ENCODE results near the gene FASTKD3. TPM values are rescaled to one million over a fixed set of nuclear protein-coding genes. Genes with fewer than 3 reads are reported as not detected.

Gene FASTKD3
- total RNA-seq, 1 donor from 2014 or later, result 8.9 TPM

- no peak overlapping the region for H3K9ac ChIP-seq (ENCODE audit: low read depth in 1 of 3, low read length in 3 of 3)
- H3K27me3 ChIP-seq (ENCODE audit: control insufficient read depth in 3 of 3, insufficient read depth in 3 of 3, low read length in 3 of 3), result peaks cover 0 to 2% (median 0%) of the 10 kb centered on the region in 3 donors
These were observed 31.4 kb downstream of the FASTKD3 start for GRCh38 chr5:7837403-7837802.

GRCh38 chr5:7834982-7835381 lies 33.8 kb downstream of the FASTKD3 start:
- no peaks in the 10 kb centered on the region for H3K9me3 ChIP-seq (ENCODE audit: control insufficient read depth in 3 of 3, low read length in 3 of 3)
- H3K9ac ChIP-seq (ENCODE audit: low read depth in 1 of 3, low read length in 3 of 3), result no peak overlapping the region
- H3K27ac ChIP-seq (ENCODE audit: low read depth, low read length), result no peak overlapping the region
- H3K27me3 ChIP-seq (ENCODE audit: control insufficient read depth in 3 of 3, insufficient read depth in 3 of 3, low read length in 3 of 3), result peaks cover 0 to 2% (median 0%) of the 10 kb centered on the region in 3 donors
- H3K4me3 ChIP-seq (ENCODE audit: low read length in 3 of 3), result no peak overlapping the region
- H3K4me1 ChIP-seq (ENCODE audit: control insufficient read depth in 3 of 3, insufficient read depth in 3 of 3, low read length in 3 of 3), result no peaks in the 10 kb centered on the region
- no peaks in the 10 kb centered on the region for H3K36me3 ChIP-seq (ENCODE audit: control insufficient read depth in 3 of 3, insufficient read depth in 3 of 3, low read length in 3 of 3)

More at GRCh38 chr5:7837403-7837802, 31.4 kb downstream of the FASTKD3 start:
- no peaks in the 10 kb centered on the region for H3K9me3 ChIP-seq (ENCODE audit: control insufficient read depth in 3 of 3, low read length in 3 of 3)
- no peak overlapping the region for H3K4me3 ChIP-seq (ENCODE audit: low read length in 3 of 3)
- no peaks in the 10 kb centered on the region for H3K4me1 ChIP-seq (ENCODE audit: control insufficient read depth in 3 of 3, insufficient read depth in 3 of 3, low read length in 3 of 3)
- H3K36me3 ChIP-seq (ENCODE audit: control insufficient read depth in 3 of 3, insufficient read depth in 3 of 3, low read length in 3 of 3), result no peaks in the 10 kb centered on the region
- no peak overlapping the region for H3K27ac ChIP-seq (ENCODE audit: low read depth, low read length)

- H3K27ac ChIP-seq (ENCODE audit: low read depth, low read length), result no peak overlapping the region
- H3K36me3 ChIP-seq (ENCODE audit: control insufficient read depth in 3 of 3, insufficient read depth in 3 of 3, low read length in 3 of 3), result peaks cover 25 to 27% (median 27%) of the 10 kb centered on the region in 3 donors
- H3K4me1 ChIP-seq (ENCODE audit: control insufficient read depth in 3 of 3, insufficient read depth in 3 of 3, low read length in 3 of 3), result no peaks in the 10 kb centered on the region
- no peaks in the 10 kb centered on the region for H3K9me3 ChIP-seq (ENCODE audit: control insufficient read depth in 3 of 3, low read length in 3 of 3)
- no peak overlapping the region for H3K9ac ChIP-seq (ENCODE audit: low read depth in 1 of 3, low read length in 3 of 3)
- H3K4me3 ChIP-seq (ENCODE audit: low read length in 3 of 3), result no peak overlapping the region
- H3K27me3 ChIP-seq (ENCODE audit: control insufficient read depth in 3 of 3, insufficient read depth in 3 of 3, low read length in 3 of 3), result no peaks in the 10 kb centered on the region
These were observed 40.6 kb downstream of the FASTKD3 start for GRCh38 chr5:7828269-7828668.

DNA sequence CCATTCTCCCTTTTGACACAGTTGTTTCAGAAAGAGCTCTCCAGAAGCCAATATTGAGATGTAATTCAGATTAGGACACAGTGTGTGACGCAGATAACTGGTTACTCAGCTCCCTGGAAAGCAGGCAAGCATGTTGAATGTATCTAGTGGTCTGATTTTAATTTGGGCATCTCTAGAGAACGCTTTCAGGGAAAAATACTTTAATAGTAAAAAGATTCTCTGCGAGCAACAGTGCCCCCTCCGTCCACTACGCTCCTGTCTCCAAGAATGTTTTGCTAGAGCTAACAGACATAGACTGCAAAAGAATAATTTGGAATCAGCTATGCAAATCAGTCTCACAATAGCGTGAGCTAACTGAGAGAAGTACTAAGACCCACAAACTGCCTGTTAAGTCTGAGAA lies 41.2 kb downstream of the FASTKD3 start:
- no peaks in the 10 kb centered on the region for H3K9me3 ChIP-seq (ENCODE audit: control insufficient read depth in 3 of 3, low read length in 3 of 3)
- H3K36me3 ChIP-seq (ENCODE audit: control insufficient read depth in 3 of 3, insufficient read depth in 3 of 3, low read length in 3 of 3), result peaks cover 25 to 31% (median 27%) of the 10 kb centered on the region in 3 donors
- no peaks in the 10 kb centered on the region for H3K27me3 ChIP-seq (ENCODE audit: control insufficient read depth in 3 of 3, insufficient read depth in 3 of 3, low read length in 3 of 3)
- H3K4me1 ChIP-seq (ENCODE audit: control insufficient read depth in 3 of 3, insufficient read depth in 3 of 3, low read length in 3 of 3), result no peaks in the 10 kb centered on the region
- H3K9ac ChIP-seq (ENCODE audit: low read depth in 1 of 3, low read length in 3 of 3), result no peak overlapping the region
- H3K27ac ChIP-seq (ENCODE audit: low read depth, low read length), result no peak overlapping the region
- H3K4me3 ChIP-seq (ENCODE audit: low read length in 3 of 3), result no peak overlapping the region

DNA sequence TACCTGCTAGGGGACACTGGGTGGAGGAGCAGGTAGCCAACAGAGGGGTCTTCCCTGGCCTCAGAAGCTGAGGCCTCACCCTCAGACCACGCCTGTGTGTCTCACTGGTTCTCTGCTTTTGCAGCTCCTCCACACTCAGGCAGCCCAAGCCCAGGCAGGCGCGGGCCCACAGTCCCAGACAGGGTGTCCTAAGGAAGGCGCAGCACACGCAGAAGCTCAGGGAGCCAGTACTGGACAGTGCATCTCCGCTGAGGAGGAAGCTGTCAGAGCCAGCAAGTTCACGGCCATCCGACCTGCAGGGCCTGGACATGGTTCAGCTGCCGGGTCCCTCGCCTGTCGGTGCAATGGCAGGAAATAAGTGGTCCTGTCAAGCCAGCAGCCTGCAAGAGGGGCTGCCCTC lies 43.2 kb downstream of the FASTKD3 start:
- H3K27ac ChIP-seq (ENCODE audit: low read depth, low read length), result no peak overlapping the region
- peaks cover 0 to 4% (median 3%) of the 10 kb centered on the region in 3 donors for H3K4me1 ChIP-seq (ENCODE audit: control insufficient read depth in 3 of 3, insufficient read depth in 3 of 3, low read length in 3 of 3)
- H3K9ac ChIP-seq (ENCODE audit: low read depth in 1 of 3, low read length in 3 of 3), result no peak overlapping the region
- H3K4me3 ChIP-seq (ENCODE audit: low read length in 3 of 3), result no peak overlapping the region
- H3K27me3 ChIP-seq (ENCODE audit: control insufficient read depth in 3 of 3, insufficient read depth in 3 of 3, low read length in 3 of 3), result peaks cover 0 to 3% (median 0%) of the 10 kb centered on the region in 3 donors
- H3K36me3 ChIP-seq (ENCODE audit: control insufficient read depth in 3 of 3, insufficient read depth in 3 of 3, low read length in 3 of 3), result peaks cover 31 to 36% (median 31%) of the 10 kb centered on the region in 3 donors
- no peaks in the 10 kb centered on the region for H3K9me3 ChIP-seq (ENCODE audit: control insufficient read depth in 3 of 3, low read length in 3 of 3)

DNA sequence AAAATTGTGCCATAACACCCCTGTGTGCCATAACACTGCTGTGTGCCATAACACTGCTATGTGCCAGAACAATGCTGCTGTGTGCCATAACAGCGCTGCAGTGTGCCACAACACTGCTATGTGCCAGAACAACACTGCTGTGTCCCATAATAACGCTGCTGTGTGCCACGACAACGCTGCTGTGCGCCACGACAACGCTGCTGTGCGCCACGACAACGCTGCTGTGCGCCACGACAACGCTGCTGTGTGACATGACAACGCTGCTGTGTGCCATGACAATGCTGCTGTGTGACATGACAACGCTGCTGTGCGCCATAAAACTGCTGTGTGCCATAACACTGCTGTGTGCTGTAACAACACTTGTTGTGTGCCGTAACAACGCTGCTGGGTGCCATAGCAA lies 43.8 kb downstream of the FASTKD3 start:
- Histone ChIP-seq H3K9me3 (ENCODE audit: control insufficient read depth in 3 of 3, low read length in 3 of 3) (no peaks in the 10 kb centered on the region), H3K9ac (ENCODE audit: low read depth in 1 of 3, low read length in 3 of 3) (no peak overlapping the region), H3K27ac (ENCODE audit: low read depth, low read length) (no peak overlapping the region), H3K4me3 (ENCODE audit: low read length in 3 of 3) (no peak overlapping the region), H3K4me1 (ENCODE audit: control insufficient read depth in 3 of 3, insufficient read depth in 3 of 3, low read length in 3 of 3) (peaks cover 0 to 4% (median 3%) of the 10 kb centered on the region in 3 donors), H3K36me3 (ENCODE audit: control insufficient read depth in 3 of 3, insufficient read depth in 3 of 3, low read length in 3 of 3) (peaks cover 31 to 36% (median 31%) of the 10 kb centered on the region in 3 donors), H3K27me3 (ENCODE audit: control insufficient read depth in 3 of 3, insufficient read depth in 3 of 3, low read length in 3 of 3) (peaks cover 0 to 3% (median 0%) of the 10 kb centered on the region in 3 donors)

GRCh38 chr5:7823594-7823993 lies 45.2 kb downstream of the FASTKD3 start:
- Histone ChIP-seq H3K9ac (ENCODE audit: low read depth in 1 of 3, low read length in 3 of 3) (no peak overlapping the region), H3K36me3 (ENCODE audit: control insufficient read depth in 3 of 3, insufficient read depth in 3 of 3, low read length in 3 of 3) (peaks cover 35 to 47% (median 37%) of the 10 kb centered on the region in 3 donors), H3K27me3 (ENCODE audit: control insufficient read depth in 3 of 3, insufficient read depth in 3 of 3, low read length in 3 of 3) (peaks cover 0 to 3% (median 0%) of the 10 kb centered on the region in 3 donors), H3K27ac (ENCODE audit: low read depth, low read length) (no peak overlapping the region), H3K4me3 (ENCODE audit: low read length in 3 of 3) (no peak overlapping the region), H3K4me1 (ENCODE audit: control insufficient read depth in 3 of 3, insufficient read depth in 3 of 3, low read length in 3 of 3) (peaks cover 0 to 4% (median 3%) of the 10 kb centered on the region in 3 donors), H3K9me3 (ENCODE audit: control insufficient read depth in 3 of 3, low read length in 3 of 3) (no peaks in the 10 kb centered on the region)

GRCh38 chr5:7822449-7822848 lies 46.4 kb downstream of the FASTKD3 start:
- Histone ChIP-seq H3K27ac (ENCODE audit: low read depth, low read length) (no peak overlapping the region), H3K27me3 (ENCODE audit: control insufficient read depth in 3 of 3, insufficient read depth in 3 of 3, low read length in 3 of 3) (peaks cover 0 to 3% (median 0%) of the 10 kb centered on the region in 3 donors), H3K9me3 (ENCODE audit: control insufficient read depth in 3 of 3, low read length in 3 of 3) (no peaks in the 10 kb centered on the region), H3K4me1 (ENCODE audit: control insufficient read depth in 3 of 3, insufficient read depth in 3 of 3, low read length in 3 of 3) (peaks cover 0 to 4% (median 3%) of the 10 kb centered on the region in 3 donors), H3K36me3 (ENCODE audit: control insufficient read depth in 3 of 3, insufficient read depth in 3 of 3, low read length in 3 of 3) (peaks cover 35 to 47% (median 40%) of the 10 kb centered on the region in 3 donors), H3K4me3 (ENCODE audit: low read length in 3 of 3) (no peak overlapping the region), H3K9ac (ENCODE audit: low read depth in 1 of 3, low read length in 3 of 3) (no peak overlapping the region)

- peaks cover 0 to 3% (median 0%) of the 10 kb centered on the region in 3 donors for H3K27me3 ChIP-seq (ENCODE audit: control insufficient read depth in 3 of 3, insufficient read depth in 3 of 3, low read length in 3 of 3)
- peaks cover 7 to 21% (median 17%) of the 10 kb centered on the region in 3 donors for H3K36me3 ChIP-seq (ENCODE audit: control insufficient read depth in 3 of 3, insufficient read depth in 3 of 3, low read length in 3 of 3)
- H3K27ac ChIP-seq (ENCODE audit: low read depth, low read length), result no peak overlapping the region
- no peaks in the 10 kb centered on the region for H3K9me3 ChIP-seq (ENCODE audit: control insufficient read depth in 3 of 3, low read length in 3 of 3)
- H3K4me1 ChIP-seq (ENCODE audit: control insufficient read depth in 3 of 3, insufficient read depth in 3 of 3, low read length in 3 of 3), result peaks cover 0 to 2% (median 2%) of the 10 kb centered on the region in 3 donors
- H3K4me3 ChIP-seq (ENCODE audit: low read length in 3 of 3), result no peak overlapping the region
- H3K9ac ChIP-seq (ENCODE audit: low read depth in 1 of 3, low read length in 3 of 3), result no peak overlapping the region
These were observed 52.3 kb downstream of the FASTKD3 start for GRCh38 chr5:7816535-7816901.

- Histone ChIP-seq H3K4me1 (ENCODE audit: control insufficient read depth in 3 of 3, insufficient read depth in 3 of 3, low read length in 3 of 3) (peaks cover 0 to 2% (median 2%) of the 10 kb centered on the region in 3 donors), H3K4me3 (ENCODE audit: low read length in 3 of 3) (no peak overlapping the region), H3K27me3 (ENCODE audit: control insufficient read depth in 3 of 3, insufficient read depth in 3 of 3, low read length in 3 of 3) (no peaks in the 10 kb centered on the region), H3K27ac (ENCODE audit: low read depth, low read length) (no peak overlapping the region), H3K9ac (ENCODE audit: low read depth in 1 of 3, low read length in 3 of 3) (no peak overlapping the region), H3K36me3 (ENCODE audit: control insufficient read depth in 3 of 3, insufficient read depth in 3 of 3, low read length in 3 of 3) (peaks cover 4 to 21% (median 16%) of the 10 kb centered on the region in 3 donors), H3K9me3 (ENCODE audit: control insufficient read depth in 3 of 3, low read length in 3 of 3) (no peaks in the 10 kb centered on the region)
These were observed 52.8 kb downstream of the FASTKD3 start for GRCh38 chr5:7815892-7816534.
